Embryonic facial prominence (tissue), 1 donor: Measurements from ENCODE around the gene MVB12A.

Source experiments
- DNase-seq: peaks from one replicate; pipeline ENCODE4 v3.0.0-alpha.2; 2016; ENCODE audit errors: extremely low spot score

Gene MVB12A

GRCh38 chr19:17404621-17405249, 15.1 kb upstream of the MVB12A start:
- DNase-seq = no peak

GRCh38 chr19:17405250-17406045, 14.4 kb upstream of the MVB12A start, which contains the start of gene BST2:
Gene BST2 (minus strand): TSS chr19:17405630. CDS start chr19:17405575, 55 bp downstream.
- no peak for DNase-seq

GRCh38 chr19:17406046-17406886, 13.6 kb upstream of the MVB12A start:
- DNase-seq = no peak

GRCh38 chr19:17406887-17407196, 13.0 kb upstream of the MVB12A start:
- no peak for DNase-seq

GRCh38 chr19:17409990-17410389, 9.9 kb upstream of the MVB12A start:
- no peak for DNase-seq

GRCh38 chr19:17411801-17412200, 8.0 kb upstream of the MVB12A start:
- no peak for DNase-seq

- no peak for DNase-seq
Observed at GRCh38 chr19:17414097-17414496, 5.8 kb upstream of the MVB12A start.

- DNase-seq = no peak
Observed at GRCh38 chr19:17415121-17415520, 4.7 kb upstream of the MVB12A start.

GRCh38 chr19:17418710-17419109, 1.1 kb upstream of the MVB12A start:
- DNase-seq = no peak

GRCh38 chr19:17419154-17419620, 660 bp upstream of the MVB12A start:
- DNase-seq = no peak

- no peak for DNase-seq
Observed at GRCh38 chr19:17420475-17420924, 653 bp downstream of the MVB12A start.

GRCh38 chr19:17421942-17422341, 2.1 kb downstream of the MVB12A start:
- DNase-seq = no peak

- no peak for DNase-seq
Observed at GRCh38 chr19:17423429-17424208, 3.8 kb downstream of the MVB12A start.

GRCh38 chr19:17424743-17425365, 5.0 kb downstream of the MVB12A start:
- no peak for DNase-seq

GRCh38 chr19:17429641-17430113, 9.8 kb downstream of the MVB12A start:
- DNase-seq = no peak

- no peak for DNase-seq
Observed at GRCh38 chr19:17431417-17431816, 11.6 kb downstream of the MVB12A start.

GRCh38 chr19:17435218-17435617, 15.4 kb downstream of the MVB12A start:
- DNase-seq = no peak

GRCh38 chr19:17436094-17436873, 16.4 kb downstream of the MVB12A start:
- DNase-seq = no peak

- no peak for DNase-seq
Observed at GRCh38 chr19:17436874-17437267, 17.0 kb downstream of the MVB12A start.
